ENCODE data around the gene INTS6. TPM values are rescaled to one million over a fixed set of nuclear protein-coding genes. Genes with fewer than 3 reads are reported as not detected.

The INTS6 gene
- total and polyA plus RNA-seq, 5 donors from 2014 or later, result 19.3 to 62.0 (median 21.8) TPM

Other genes with a start within 250 kb of the INTS6 start
- gene FAM124A, start 230.6 kb downstream of the INTS6 start, total RNA-seq, result not detected
- gene FAM124A, start 230.6 kb downstream of the INTS6 start, polyA plus RNA-seq, result not detected
- not detected for gene SERPINE3, start 113.3 kb downstream of the INTS6 start, total RNA-seq
- not detected for gene SERPINE3, start 113.3 kb downstream of the INTS6 start, polyA plus RNA-seq
- 26.2 TPM for gene WDFY2, start 131.4 kb upstream of the INTS6 start, total RNA-seq
- 1 to 10 TPM; 4.0 to 8.2 (median 4.8) TPM for gene WDFY2, start 131.4 kb upstream of the INTS6 start, polyA plus RNA-seq

Measured in CD4-positive, CD25-positive, alpha-beta regulatory T cell (primary cell).